Amygdala (tissue), 56 donors: ENCODE measurements around the gene GIMAP1.

Source experiments
- DNase-seq, 56 donors: peaks; one replicate each; lab custom pipeline; 2025; lab: John Stamatoyannopoulos, UW

GIMAP1 gene

DNA sequence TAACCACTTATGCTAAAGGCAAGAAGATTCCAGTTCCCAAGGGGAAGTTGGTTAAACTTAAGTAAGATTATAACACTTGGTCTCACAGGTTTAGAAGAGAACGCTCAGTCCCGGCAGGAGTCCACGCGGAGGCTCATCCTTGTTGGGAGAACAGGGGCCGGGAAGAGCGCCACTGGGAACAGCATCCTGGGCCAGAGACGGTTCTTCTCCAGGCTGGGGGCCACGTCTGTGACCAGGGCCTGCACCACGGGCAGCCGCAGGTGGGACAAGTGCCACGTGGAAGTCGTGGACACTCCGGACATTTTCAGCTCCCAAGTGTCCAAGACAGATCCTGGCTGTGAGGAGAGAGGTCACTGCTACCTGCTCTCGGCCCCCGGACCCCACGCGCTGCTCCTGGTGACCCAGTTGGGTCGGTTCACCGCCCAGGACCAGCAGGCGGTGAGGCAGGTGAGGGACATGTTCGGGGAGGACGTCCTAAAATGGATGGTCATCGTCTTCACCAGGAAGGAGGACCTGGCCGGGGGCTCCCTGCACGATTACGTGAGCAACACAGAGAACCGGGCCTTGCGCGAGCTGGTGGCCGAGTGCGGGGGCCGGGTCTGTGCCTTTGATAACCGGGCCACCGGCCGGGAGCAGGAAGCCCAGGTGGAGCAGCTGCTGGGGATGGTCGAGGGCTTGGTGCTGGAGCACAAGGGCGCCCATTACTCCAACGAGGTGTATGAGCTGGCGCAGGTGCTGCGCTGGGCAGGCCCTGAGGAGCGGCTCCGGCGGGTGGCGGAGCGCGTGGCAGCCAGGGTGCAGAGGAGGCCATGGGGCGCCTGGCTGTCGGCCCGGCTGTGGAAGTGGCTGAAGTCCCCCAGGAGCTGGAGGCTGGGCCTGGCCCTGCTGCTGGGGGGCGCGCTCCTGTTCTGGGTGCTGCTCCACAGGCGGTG, 3.8 kb downstream of the GIMAP1 start:
- no peak for DNase-seq

DNA sequence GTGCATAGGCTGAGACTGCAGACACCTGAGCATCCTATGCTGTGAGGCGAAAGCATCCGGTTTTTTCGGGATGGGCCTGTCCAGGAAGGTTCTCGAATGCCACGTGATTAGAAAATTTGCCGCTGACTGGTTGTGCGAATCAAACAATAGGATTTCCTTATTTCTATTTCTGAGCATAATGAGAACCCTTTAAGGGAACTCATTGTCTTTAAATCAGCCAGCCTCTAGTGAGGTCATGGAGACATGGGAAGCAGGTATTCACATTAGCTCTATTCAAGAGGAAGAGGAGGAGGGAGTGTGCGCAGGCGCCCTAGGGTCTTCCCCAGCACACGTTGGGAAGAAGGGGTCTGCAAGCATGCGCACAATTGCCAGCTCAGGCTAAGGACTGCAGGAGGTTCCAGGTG, 5.6 kb downstream of the GIMAP1 start:
- no peak for DNase-seq

DNA sequence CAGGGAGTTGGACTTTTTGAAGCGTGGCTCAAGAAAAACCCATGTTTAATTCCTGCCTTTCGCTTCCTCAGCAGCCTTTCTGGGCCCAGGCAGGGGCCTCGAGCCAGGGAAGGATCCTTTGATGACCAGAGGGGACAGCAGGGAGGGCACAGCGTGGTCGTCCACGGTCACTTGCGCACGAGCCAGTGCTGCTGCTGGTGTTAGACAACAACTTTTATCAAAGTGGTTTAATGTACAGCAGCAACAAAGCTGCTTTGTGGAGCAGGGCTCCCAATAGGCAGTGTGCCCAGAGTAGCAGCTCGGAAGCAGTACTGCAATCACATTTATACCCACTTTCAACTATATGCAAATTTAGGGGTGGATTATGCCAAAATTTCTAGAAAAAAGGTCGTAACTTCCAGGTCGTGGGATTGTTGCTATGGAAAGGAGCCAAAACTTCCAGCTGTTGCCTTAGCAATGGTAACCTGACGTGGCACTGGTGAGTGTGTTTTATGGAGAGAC, 6.1 kb downstream of the GIMAP1 start:
- DNase-seq = peak in 3 of 56 donors; percentile 14 to 67 (median 23)

DNA sequence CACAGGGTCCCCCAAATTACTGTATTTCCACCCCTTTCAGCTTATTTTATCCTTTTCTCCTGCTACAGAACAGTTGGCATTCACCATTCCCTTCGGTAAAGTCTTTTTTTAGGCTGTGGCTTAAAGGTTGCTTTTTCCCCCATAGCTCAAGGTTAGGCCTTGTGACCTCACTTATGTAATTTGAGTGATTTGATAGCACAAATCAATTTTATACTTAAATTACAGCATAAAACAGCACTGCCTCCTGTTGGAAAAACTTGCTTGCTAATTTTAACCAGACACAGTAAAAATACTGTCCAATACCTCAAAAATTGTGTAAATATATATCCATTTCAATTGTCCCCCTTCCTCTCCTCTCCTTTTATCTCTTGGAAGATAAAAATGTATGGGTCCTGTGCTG, 7.1 kb downstream of the GIMAP1 start:
- no peak for DNase-seq

DNA sequence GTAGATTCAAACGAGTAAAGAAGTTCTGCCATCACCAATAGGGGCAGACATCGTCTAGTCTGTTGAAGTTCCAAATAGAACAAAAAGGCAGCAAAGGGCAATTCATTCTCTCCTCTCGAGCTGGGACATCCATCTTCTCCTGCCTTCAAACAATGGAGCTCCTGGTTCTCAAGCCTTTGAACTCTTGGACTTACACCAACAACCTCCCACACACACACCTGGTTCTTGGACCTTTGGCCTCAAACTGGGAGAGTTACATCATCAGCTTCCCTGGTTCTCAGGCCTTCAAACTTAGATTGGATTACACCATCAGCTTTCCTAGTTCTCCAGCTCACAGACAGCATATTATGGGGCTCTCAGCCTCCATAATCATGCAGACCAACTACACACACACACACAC, 11.0 kb downstream of the GIMAP1 start:
- DNase-seq = no peak

DNA sequence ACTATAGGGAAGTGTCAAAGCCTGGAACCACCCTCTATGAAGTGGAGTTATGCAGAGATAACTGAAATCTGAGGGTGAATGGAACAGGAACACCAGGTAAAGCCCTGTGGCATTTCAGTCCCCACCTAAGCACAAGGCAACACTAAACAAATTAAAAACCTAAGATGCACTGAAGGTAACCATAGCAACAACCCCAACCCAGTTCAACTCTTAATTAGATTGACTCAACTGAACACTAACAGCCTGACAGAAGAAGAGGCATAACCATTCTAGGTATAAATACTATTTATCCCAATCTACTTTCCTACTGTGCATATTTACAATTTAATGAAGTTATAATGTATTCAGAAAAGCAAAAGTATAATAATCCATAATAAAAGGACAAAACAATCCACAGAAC, 11.6 kb downstream of the GIMAP1 start:
- no peak for DNase-seq

DNA sequence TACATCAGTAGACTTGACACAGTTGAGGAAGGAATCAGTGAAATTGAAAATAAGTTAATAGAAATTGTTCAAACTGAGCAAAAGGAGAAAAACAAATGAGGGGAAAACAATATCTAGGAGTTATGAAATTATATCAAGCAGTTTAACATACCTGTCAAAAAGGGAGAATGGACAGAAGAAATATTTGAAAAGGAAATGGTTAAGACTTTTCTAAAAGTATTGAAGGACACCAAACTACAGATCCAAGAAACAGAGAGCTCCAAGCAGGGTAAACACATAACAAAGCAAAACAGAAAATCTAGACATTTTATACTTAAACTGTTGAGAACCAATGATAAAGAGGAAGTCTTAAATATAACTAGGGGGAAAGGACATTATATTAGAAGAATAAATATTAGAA, 12.2 kb downstream of the GIMAP1 start:
- no peak for DNase-seq

DNA sequence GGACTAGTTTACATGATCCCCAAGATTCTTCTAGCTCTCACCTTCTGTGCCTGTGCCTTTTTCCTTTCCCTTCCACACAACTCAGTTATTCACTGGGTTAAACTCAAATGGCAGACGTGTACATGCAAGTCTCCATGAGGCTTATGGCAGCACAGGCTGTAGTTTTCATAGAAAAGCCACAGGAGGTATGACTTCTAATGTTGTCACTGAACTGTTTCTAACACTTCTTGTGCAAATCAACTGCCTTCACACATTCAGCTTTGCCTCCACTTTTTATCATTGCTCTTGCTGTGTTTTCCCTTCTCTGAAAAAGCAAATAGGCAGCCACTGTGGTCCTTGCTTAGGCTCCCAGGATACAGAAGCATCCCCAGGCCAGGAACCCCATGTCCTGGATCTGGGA, 15.5 kb downstream of the GIMAP1 start:
- DNase-seq = no peak

DNA sequence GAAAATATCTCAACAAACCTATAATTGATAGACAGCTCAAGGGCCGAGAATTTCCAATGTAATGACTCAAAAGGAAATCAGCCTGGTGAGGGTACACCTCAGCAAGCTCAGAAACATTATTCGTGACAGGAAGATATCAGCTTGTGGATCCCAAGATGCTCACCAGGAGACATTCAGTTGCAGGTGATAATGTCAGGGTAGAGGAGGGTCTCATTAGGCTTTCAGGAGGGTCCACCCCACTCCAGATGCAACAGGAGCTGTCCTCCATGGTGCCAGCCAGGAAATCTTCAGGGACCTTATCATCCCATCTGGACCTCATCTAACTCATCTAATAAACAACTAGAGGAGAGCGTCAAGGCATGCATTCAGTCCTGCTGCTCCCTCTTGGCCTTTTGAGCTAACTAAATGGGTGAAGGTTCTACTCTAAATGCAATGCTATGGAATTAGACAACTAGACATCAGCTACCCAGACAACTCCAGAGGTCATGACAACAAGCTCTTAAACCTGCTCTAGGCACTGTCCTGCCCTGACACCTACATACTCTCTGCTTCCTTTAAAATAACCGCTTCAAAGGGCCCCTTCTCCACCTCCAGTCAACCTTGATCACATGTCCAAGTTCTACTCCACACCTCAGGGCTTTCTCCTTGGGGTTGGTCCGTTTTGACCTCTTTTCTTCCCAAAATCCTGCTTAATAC, 16.5 kb downstream of the GIMAP1 start:
- no peak for DNase-seq

DNA sequence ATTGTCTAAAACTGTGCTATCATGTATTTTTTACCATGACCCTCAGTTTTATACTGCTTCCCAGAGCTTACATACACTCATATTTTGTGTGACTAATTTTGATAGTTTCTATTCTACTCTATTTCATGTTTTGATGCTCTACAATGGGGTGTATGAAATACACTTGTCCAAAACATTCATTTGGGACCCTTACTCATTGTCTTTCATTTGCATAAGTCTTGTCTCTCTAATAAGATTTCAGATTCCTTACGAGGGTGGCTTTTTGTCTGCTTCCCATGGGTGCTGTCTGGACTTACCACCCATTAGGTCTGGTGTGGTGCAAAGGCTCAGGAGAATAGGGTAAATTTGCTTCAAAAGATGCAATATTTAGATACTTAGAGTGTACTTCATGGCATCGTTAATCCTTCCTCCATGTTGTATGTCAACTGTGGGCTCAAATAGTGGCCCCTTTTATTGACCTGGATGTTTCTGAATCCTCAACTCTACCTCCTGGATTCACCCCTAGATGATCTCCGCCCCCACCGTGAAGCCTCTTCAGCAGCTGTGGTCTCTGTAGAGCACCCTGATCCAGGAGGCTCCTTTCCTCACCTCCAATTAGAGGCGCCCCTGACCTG, 17.2 kb downstream of the GIMAP1 start:
- no peak for DNase-seq

DNA sequence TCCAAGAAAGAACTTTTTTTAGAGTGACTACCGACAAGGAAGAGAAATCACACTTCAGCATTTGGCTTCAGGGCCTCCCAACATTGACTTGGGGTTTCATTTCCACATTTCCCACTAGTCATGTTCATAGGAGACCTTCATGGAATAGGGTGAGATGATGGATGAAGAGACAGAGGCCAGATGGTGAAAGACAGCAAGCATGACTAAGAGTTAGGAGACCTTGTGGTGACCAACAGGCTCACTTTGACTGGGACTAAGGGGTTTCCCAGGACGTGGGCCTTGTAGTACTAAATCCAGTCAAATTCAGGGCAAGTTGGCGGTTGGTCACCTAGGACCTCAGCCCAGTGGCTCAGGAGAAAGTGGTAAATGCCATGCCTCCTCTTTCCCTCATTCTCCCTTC, 17.8 kb downstream of the GIMAP1 start:
- no peak for DNase-seq

DNA sequence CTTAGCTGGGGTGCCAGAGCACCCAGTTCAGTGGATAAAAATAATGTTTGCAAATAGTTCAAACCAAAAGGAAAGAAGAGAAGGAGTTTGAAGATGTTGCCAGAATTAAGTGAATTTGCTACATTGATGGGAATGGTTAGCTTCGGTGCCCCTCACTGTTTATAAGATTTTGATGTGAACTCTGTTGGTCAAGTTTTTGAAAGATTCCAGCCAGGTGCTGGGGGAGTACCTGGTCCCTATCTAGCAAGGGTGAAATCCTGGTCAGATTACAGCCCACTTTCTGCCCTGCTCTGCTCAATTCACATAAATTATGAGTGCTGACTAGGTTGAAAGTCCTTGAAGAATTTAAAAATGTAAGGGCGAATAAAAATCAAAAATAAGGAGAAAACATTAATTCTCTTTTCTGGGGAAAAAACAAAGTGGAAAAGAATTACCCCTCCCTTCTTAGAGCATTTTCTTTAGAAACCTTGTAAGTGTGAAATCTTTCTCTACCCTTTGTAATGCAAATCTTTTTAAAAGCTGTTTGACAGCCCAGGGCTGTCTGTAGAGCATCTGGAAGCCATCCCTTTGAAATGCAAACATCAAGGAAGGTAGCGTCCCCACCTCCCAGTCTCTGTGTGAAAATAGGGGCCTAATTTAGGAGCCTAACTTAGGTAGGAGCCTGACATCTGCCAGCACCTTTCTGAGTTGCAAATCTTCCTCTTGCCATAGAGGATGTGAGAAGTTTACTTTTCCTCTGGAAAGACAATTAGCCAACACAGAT, 19.4 kb downstream of the GIMAP1 start:
- no peak for DNase-seq

DNA sequence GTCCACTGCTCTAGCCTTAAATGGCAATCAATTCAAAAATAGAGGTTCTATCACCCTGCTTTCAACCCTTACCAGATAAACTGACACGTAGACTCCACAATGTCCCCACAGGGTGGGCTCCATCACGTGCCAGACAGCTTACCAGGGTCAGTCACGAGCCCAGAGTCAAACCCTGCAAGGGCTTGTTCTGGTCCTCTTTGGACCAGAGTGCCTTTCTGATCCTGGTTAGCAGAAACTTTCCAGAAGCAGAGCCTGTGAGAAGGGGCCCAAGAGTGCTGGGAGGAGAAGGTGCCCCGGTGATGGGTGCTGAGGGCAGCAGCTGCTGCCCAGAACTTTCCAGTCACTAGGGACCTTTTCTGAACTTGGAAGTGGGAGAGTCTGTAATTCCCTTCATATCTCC, 20.5 kb downstream of the GIMAP1 start:
- no peak for DNase-seq

DNA sequence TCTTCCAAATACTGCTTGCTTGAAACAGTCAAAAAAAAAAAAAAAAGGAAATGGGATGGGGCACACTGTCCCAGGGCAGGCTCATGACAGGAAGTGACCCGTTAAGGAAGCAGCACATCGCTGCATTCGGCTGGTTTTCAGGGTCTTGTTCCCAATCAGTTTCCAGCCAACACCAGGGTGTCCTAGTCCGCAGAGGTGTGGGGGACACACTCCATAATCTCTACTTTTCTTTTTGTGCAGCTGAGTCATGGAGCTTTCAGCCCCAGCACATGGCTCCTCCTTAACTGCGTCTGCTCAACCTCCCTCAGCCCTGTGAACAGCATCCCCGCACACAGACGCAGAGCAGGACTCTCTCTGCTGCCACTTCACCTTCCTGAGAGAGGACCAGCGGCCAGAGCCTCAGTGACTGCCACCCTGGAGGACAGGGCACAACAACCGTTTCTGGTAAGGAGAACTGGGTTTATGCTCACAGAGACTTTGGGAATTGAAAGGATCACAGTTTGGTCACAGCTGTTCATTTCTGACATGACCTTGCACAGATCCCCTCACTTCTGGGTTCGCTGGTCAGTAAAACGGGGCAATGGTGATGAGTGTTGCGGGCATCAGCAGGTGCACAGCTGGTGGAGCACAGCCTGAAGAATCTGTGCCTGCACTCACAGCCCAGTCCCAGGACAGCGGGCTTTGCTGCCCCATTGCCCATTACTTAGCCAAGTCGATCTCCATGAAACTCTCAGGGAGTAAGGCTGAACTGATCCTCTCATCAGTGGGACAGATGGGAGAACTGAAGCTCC, 21.0 kb downstream of the GIMAP1 start, which contains the start of gene GIMAP5:
Gene GIMAP5 (plus strand): TSS at position 154 of the 791 bp plus-strand sequence. CDS start 3,467 bp downstream, outside the sequence.
- DNase-seq = no peak

DNA sequence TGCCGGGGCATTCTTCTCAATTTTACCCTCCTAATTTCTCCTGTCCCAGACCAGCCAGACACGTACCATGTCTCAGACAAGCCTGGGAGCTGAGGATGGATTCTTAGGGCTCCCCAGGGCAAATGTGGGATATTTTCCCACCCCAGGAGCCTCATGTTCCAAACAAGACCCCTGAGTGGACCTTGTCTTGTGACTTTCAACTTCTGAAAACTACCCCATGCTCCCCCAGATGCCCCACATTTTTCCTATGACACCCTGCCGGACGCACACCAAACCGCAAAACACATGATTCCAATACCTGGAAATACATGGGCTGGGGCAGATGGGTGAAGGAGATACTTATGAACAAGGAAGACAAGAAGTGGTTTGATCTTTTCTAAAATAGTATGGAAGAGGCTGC, 21.7 kb downstream of the GIMAP1 start:
- no peak for DNase-seq

DNA sequence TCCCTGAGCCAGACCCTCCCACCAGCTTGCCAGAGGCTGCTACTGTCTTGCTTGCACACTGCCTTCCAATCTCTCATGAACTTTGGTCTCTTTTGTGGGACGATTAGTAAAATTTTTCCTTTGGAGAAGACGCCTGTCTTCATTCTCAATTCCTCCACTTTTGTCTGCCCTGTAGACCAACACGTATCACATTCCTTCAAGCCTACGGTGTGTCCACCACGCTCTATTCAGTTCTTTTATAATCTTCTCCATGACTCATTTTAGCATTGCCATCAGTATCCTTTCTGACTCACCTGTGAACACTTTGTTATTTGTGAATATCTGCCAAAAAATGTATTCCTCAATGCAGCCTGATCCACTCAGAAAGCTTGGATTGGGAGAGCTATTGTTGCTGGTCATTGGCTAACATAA, 22.2 kb downstream of the GIMAP1 start:
- DNase-seq = no peak

DNA sequence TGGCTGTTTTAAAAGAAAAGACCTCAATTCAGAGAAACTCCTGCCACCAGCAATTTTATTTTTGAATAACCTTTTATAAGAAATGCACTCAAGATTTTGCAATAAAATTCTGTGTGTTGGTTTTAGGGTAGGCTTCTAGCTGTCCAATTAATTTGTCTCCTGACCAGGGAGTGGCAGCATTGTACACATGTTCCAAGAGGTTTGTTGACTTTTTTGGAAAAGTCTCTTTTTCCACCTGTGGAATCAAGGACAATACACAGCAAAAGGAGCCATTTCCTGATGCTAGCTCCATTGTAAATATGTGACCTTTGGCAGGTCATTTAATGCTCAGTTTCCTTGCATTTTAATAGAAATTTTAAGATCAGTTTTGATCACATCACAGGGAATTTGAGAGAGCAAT, 22.6 kb downstream of the GIMAP1 start:
- DNase-seq = no peak

DNA sequence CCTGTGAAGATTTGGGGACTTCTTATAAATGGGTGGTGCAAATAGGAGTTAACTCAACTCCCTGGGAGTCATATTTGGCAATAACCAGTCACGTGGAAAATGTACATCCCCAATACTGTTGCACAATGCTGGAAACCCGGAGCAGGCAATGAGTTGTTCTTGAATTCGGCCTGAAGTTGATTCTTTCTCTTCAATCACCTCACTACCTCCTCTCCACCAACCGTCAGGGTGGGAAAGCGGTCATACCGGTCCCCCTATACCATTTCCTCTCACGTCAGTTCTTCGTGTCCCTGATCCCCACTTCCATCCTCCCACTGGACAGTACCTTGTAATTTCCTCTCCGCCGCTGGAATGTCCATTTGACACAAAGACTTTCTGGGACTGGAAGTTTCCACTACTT, 23.6 kb downstream of the GIMAP1 start:
- DNase-seq = no peak

DNA sequence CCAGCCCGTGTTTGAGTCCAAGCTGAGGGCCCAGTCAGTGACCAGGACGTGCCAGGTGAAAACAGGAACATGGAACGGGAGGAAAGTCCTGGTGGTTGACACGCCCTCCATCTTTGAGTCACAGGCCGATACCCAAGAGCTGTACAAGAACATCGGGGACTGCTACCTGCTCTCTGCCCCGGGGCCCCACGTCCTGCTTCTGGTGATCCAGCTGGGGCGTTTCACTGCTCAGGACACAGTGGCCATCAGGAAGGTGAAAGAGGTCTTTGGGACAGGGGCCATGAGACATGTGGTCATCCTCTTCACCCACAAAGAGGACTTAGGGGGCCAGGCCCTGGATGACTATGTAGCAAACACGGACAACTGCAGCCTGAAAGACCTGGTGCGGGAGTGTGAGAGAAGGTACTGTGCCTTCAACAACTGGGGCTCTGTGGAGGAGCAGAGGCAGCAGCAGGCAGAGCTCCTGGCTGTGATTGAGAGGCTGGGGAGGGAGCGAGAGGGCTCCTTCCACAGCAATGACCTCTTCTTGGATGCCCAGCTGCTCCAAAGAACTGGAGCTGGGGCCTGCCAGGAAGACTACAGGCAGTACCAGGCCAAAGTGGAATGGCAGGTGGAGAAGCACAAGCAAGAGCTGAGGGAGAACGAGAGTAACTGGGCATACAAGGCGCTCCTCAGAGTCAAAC, 26.0 kb downstream of the GIMAP1 start:
- DNase-seq = no peak
